T-helper 17 cell (primary cell): Measurements from ENCODE around the gene NEK8. TPM values are rescaled to one million over a fixed set of nuclear protein-coding genes. Genes with fewer than 3 reads are reported as not detected.
A peak's percentile ranks its signal among the peaks of the same experiment; 100 is the strongest.

Experiments
- ATAC-seq: fragments of 150-1000 bp; cut with Tn5 transposase; 2 replicates; pipeline ENCODE4 v1.10.0; 2021; ENCODE audit warnings: mild to moderate bottlenecking, moderate library complexity
- DNase-seq, 3 donors: peaks; one replicate each; pipeline versions ENCODE4 v3.0.0 to v3.0.0-alpha.2; 2020 to 2021
- H3K9me3 ChIP-seq: one replicate; pipeline ENCODE4 v1.7.0; 2013; ENCODE audit warnings: low read length, mild to moderate bottlenecking; ENCODE audit not compliant: control insufficient read depth, poor library complexity, severe bottlenecking
- H3K27ac Mint-ChIP-seq: one replicate; pipeline ENCODE4 v1.8.0; 2022; ENCODE audit warnings: mild to moderate bottlenecking, moderate library complexity, mixed read lengths
- H3K27me3 Mint-ChIP-seq: one replicate; pipeline ENCODE4 v1.8.0; 2022; ENCODE audit warnings: mixed read lengths
- H3K36me3 Mint-ChIP-seq: one replicate; pipeline ENCODE4 v1.8.0; 2022; ENCODE audit warnings: low read depth, mixed read lengths
- H3K4me1 Mint-ChIP-seq: one replicate; pipeline ENCODE4 v1.8.0; 2022; ENCODE audit warnings: mild to moderate bottlenecking, mixed read lengths
- H3K4me3 Mint-ChIP-seq: one replicate; pipeline ENCODE4 v1.8.0; 2022; ENCODE audit warnings: mild to moderate bottlenecking, moderate library complexity, mixed read lengths
- total RNA-seq, 4 donors: library from RNA in 2 of 4; stranded (reverse) in 2 of 4; gene quantifications; one replicate each; pipeline ENCODE4 v1.2.3 and lab custom pipeline; 2022 to 2026

The NEK8 gene
- total RNA-seq, 2 donors from 2014 or later: 5.8 to 8.8 TPM

GRCh38 chr17:28747051-28747691, 18.6 kb downstream of the NEK8 start:
- H3K27me3 Mint-ChIP-seq: no peaks in the 10 kb centered on the region
- H3K4me1 Mint-ChIP-seq: peaks cover 13% of the 10 kb centered on the region
- no peak for ATAC-seq
- H3K4me3 Mint-ChIP-seq: no peak overlapping the region
- no peak for DNase-seq
- H3K36me3 Mint-ChIP-seq: no peaks in the 10 kb centered on the region
- no peaks in the 10 kb centered on the region for H3K9me3 ChIP-seq
- H3K27ac Mint-ChIP-seq: peak overlapping the region; percentile 86

DNA sequence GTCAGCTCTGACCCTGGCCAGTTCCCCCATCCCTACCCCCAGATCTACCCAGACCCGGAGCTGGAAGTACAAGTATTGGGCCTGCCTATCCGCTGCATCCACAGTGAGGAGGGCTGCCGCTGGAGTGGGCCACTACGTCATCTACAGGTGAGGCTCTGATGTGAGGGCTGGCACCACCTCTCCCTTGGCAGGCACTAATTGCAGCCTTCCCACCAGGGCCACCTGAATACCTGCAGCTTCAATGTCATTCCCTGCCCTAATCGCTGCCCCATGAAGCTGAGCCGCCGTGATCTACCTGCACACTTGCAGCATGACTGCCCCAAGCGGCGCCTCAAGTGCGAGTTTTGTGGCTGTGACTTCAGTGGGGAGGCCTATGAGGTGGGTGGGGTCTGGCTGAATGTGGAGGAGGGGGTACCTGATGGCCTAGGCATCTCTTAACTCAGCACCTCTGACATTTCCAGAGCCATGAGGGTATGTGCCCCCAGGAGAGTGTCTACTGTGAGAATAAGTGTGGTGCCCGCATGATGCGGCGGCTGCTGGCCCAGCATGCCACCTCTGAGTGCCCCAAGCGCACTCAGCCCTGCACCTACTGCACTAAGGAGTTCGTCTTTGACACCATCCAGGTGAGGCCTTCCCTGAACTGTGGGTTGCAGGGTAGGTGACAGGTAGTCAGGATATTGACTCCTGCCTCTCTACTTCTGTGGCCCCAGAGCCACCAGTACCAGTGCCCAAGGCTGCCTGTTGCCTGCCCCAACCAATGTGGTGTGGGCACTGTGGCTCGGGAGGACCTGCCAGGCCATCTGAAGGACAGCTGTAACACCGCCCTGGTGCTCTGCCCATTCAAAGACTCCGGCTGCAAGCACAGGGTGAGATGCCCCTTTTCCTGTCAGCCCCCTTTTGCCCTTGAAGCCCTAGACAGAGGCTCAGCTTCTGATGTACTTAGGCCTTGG, 19.5 kb downstream of the NEK8 start:
- H3K27me3 Mint-ChIP-seq: no peaks in the 10 kb centered on the region
- no peak for DNase-seq
- H3K27ac Mint-ChIP-seq: peak overlapping the region; percentile 2
- no peak for ATAC-seq
- no peak overlapping the region for H3K4me3 Mint-ChIP-seq
- no peaks in the 10 kb centered on the region for H3K9me3 ChIP-seq
- peaks cover 12% of the 10 kb centered on the region for H3K4me1 Mint-ChIP-seq
- no peaks in the 10 kb centered on the region for H3K36me3 Mint-ChIP-seq

DNA sequence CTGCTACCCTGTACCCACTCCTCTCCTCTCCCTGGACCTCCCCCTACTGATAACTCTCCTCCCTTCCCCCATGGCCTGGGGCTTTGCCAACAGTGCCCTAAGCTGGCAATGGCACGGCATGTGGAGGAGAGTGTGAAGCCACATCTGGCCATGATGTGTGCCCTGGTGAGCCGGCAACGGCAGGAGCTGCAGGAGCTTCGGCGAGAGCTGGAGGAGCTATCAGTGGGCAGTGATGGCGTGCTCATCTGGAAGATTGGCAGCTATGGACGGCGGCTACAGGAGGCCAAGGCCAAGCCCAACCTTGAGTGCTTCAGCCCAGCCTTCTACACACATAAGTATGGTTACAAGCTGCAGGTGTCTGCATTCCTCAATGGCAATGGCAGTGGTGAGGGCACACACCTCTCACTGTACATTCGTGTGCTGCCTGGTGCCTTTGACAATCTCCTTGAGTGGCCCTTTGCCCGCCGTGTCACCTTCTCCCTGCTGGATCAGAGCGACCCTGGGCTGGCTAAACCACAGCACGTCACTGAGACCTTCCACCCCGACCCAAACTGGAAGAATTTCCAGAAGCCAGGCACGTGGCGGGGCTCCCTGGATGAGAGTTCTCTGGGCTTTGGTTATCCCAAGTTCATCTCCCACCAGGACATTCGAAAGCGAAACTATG, 20.4 kb downstream of the NEK8 start:
- Mint-ChIP-seq H3K27ac (no peak overlapping the region), H3K4me1 (peaks cover 10% of the 10 kb centered on the region), H3K4me3 (peak overlapping the region; percentile 25), H3K27me3 (no peaks in the 10 kb centered on the region), H3K36me3 (no peaks in the 10 kb centered on the region)
- DNase-seq (no peak), ATAC-seq (no peak)
- no peaks in the 10 kb centered on the region for H3K9me3 ChIP-seq

DNA sequence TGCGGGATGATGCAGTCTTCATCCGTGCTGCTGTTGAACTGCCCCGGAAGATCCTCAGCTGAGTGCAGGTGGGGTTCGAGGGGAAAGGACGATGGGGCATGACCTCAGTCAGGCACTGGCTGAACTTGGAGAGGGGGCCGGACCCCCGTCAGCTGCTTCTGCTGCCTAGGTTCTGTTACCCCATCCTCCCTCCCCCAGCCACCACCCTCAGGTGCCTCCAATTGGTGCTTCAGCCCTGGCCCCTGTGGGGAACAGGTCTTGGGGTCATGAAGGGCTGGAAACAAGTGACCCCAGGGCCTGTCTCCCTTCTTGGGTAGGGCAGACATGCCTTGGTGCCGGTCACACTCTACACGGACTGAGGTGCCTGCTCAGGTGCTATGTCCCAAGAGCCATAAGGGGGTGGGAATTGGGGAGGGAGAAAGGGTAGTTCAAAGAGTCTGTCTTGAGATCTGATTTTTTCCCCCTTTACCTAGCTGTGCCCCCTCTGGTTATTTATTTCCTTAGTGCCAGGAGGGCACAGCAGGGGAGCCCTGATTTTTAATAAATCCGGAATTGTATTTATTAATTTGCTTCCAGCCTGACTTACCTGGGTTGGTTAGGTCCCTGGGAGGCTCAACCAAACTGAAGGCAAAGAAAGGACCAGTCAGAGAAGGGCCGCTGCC, 21.1 kb downstream of the NEK8 start:
- ATAC-seq (peak; percentile 10), DNase-seq (no peak)
- no peaks in the 10 kb centered on the region for H3K36me3 Mint-ChIP-seq
- peaks cover 10% of the 10 kb centered on the region for H3K4me1 Mint-ChIP-seq
- H3K4me3 Mint-ChIP-seq: no peak overlapping the region
- no peaks in the 10 kb centered on the region for H3K9me3 ChIP-seq
- no peaks in the 10 kb centered on the region for H3K27me3 Mint-ChIP-seq
- H3K27ac Mint-ChIP-seq: peak overlapping the region; percentile 8

- DNase-seq (peak; percentile 79 to 85 (median 79)), ATAC-seq (peak; percentile 89)
- peaks cover 4% of the 10 kb centered on the region for H3K4me1 Mint-ChIP-seq
- no peak overlapping the region for H3K4me3 Mint-ChIP-seq
- no peaks in the 10 kb centered on the region for H3K27me3 Mint-ChIP-seq
- no peaks in the 10 kb centered on the region for H3K36me3 Mint-ChIP-seq
- peak overlapping the region; percentile 8 for H3K27ac Mint-ChIP-seq
- no peaks in the 10 kb centered on the region for H3K9me3 ChIP-seq
These were observed 21.8 kb downstream of the NEK8 start for GRCh38 chr17:28750178-28751047.

GRCh38 chr17:28751600-28752366, 23.2 kb downstream of the NEK8 start:
- H3K27ac Mint-ChIP-seq: no peak overlapping the region
- no peaks in the 10 kb centered on the region for H3K4me1 Mint-ChIP-seq
- ATAC-seq: no peak
- no peaks in the 10 kb centered on the region for H3K36me3 Mint-ChIP-seq
- DNase-seq: no peak
- no peaks in the 10 kb centered on the region for H3K27me3 Mint-ChIP-seq
- H3K9me3 ChIP-seq: no peaks in the 10 kb centered on the region
- H3K4me3 Mint-ChIP-seq: peak overlapping the region; percentile 50

- H3K9me3 ChIP-seq: no peaks in the 10 kb centered on the region
- Mint-ChIP-seq H3K4me3 (no peak overlapping the region), H3K27me3 (no peaks in the 10 kb centered on the region), H3K27ac (no peak overlapping the region), H3K36me3 (peaks cover 5% of the 10 kb centered on the region), H3K4me1 (peaks cover 4% of the 10 kb centered on the region)
- DNase-seq (no peak), ATAC-seq (no peak)
These were observed 26.9 kb downstream of the NEK8 start for GRCh38 chr17:28755486-28755885.

DNA sequence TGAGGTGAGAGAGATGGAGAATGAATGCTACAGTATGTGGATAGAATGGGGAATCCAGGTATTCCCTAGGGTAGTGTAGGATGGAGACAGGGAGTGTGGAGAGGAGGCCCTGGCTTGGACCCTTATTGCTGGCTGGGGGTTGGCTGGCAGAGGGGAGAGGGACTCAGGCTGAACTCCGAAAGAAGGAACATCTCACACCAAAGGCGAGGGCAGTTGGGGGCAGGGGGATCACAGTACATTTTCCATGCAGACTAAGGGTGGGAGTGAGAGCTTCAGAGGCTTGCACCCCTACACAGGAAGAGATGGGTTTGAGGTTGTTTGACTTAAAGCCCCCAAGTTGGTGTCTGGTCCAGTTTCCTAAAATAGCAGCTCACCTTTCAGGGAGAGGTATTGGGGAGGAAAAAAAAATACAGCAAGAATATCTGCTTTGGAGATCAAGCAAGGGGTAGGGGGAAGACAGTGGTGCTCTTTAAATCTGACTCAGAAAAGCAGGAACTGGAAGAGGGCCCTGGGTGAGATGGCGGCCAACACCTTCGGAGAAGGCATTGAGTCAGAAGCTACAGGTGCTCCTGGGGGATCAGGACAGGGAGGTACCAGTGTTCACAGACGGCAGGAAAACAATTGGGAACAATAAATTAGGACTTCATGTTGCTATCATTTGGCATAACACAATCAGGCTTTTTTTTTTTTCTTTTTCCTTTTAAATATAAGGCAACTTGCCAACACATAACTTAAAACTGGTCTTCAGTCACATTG, 27.6 kb downstream of the NEK8 start:
- Mint-ChIP-seq H3K4me1 (peaks cover 4% of the 10 kb centered on the region), H3K4me3 (no peak overlapping the region), H3K27ac (peak overlapping the region; percentile 49), H3K36me3 (peaks cover 5% of the 10 kb centered on the region), H3K27me3 (no peaks in the 10 kb centered on the region)
- ATAC-seq (no peak), DNase-seq (no peak)
- H3K9me3 ChIP-seq: no peaks in the 10 kb centered on the region

- no peaks in the 10 kb centered on the region for H3K9me3 ChIP-seq
- H3K36me3 Mint-ChIP-seq: peaks cover 5% of the 10 kb centered on the region
- ATAC-seq: no peak
- no peak overlapping the region for H3K4me3 Mint-ChIP-seq
- no peaks in the 10 kb centered on the region for H3K27me3 Mint-ChIP-seq
- no peak overlapping the region for H3K27ac Mint-ChIP-seq
- H3K4me1 Mint-ChIP-seq: peaks cover 8% of the 10 kb centered on the region
- DNase-seq: no peak
These were observed 30.0 kb downstream of the NEK8 start for GRCh38 chr17:28758411-28759121.

- Mint-ChIP-seq H3K4me3 (no peak overlapping the region), H3K27me3 (no peaks in the 10 kb centered on the region), H3K4me1 (peaks cover 11% of the 10 kb centered on the region), H3K27ac (peak overlapping the region; percentile 65), H3K36me3 (peaks cover 5% of the 10 kb centered on the region)
- DNase-seq (no peak), ATAC-seq (no peak)
- H3K9me3 ChIP-seq: no peaks in the 10 kb centered on the region
These were observed 30.8 kb downstream of the NEK8 start for GRCh38 chr17:28759256-28759865.
